ENCODE measurements around the gene KIF5C. TPM values are rescaled to one million over a fixed set of nuclear protein-coding genes. Genes with fewer than 3 reads are reported as not detected.

KIF5C gene
- total and polyA plus RNA-seq, 4 donors = 0.06 to 0.25 (median 0.14) TPM

- peaks cover 0 to 10% (median 3%) of the 10 kb centered on the region in 4 donors for H3K27me3 ChIP-seq (ENCODE audit: control insufficient read depth in 4 of 4, insufficient read depth in 4 of 4, low read length in 3 of 4)
- WGBS = 59% methylated on average over 1 of the region's 1 CpG
- H3K4me1 ChIP-seq (ENCODE audit: control insufficient read depth in 4 of 4, insufficient read depth in 4 of 4, low read length in 3 of 4) = peaks cover 0 to 11% (median 6%) of the 10 kb centered on the region in 4 donors
- H3K9ac ChIP-seq (ENCODE audit: low read depth in 1 of 2, low read length in 2 of 2) = no peak overlapping the region
- peaks cover 0 to 5% (median 0%) of the 10 kb centered on the region in 4 donors for H3K9me3 ChIP-seq (ENCODE audit: control insufficient read depth in 4 of 4, low read length in 3 of 4)
- H3K4me3 ChIP-seq (ENCODE audit: low read depth in 1 of 3, low read length in 3 of 3) = no peak overlapping the region
- no peaks in the 10 kb centered on the region for H3K36me3 ChIP-seq (ENCODE audit: control insufficient read depth in 4 of 4, insufficient read depth in 3 of 4, low read depth in 1 of 4, low read length in 3 of 4)
- TF ChIP-seq NR2F2 (IDR thresholded peaks at IDR 0.05) (no peak), HNF4G (IDR thresholded peaks at IDR 0.05) (no peak), SP1 (IDR thresholded peaks at IDR 0.05) (no peak), HNF4A (conservative IDR thresholded peaks at IDR 0.05) (no peak), RXRA (IDR thresholded peaks at IDR 0.05) (no peak), FOXA1 (IDR thresholded peaks at IDR 0.05) (no peak), CTCF (IDR thresholded peaks at IDR 0.05; ENCODE audit: low read depth, low read length, missing input control) (no peak), FOXA2 (IDR thresholded peaks at IDR 0.05) (no peak), ZBTB33 (IDR thresholded peaks at IDR 0.05) (no peak), YY1 (IDR thresholded peaks at IDR 0.05) (no peak), ATF3 (IDR thresholded peaks at IDR 0.05) (no peak), REST (IDR thresholded peaks at IDR 0.05) (no peak), JUND (IDR thresholded peaks at IDR 0.05) (no peak), MAX (IDR thresholded peaks at IDR 0.05) (no peak), EGR1 (IDR thresholded peaks at IDR 0.05; ENCODE audit: low read depth in 2 of 2) (no peak), TAF1 (conservative IDR thresholded peaks at IDR 0.05) (no peak), RAD21 (IDR thresholded peaks at IDR 0.05) (no peak), GABPA (IDR thresholded peaks at IDR 0.05 in 1 of 2, conservative IDR thresholded peaks at IDR 0.05 in 1 of 2) (no peak)
- DNase-seq (ENCODE audit: low spot score) = no peak
- H3K27ac ChIP-seq (ENCODE audit: low read depth in 1 of 2, low read length in 2 of 2) = no peak overlapping the region
Observed at GRCh38 chr2:149042881-149043280, 167.9 kb downstream of the KIF5C start.
